HepG2 (cell line): ENCODE data around the gene NOS1. TPM values are rescaled to one million over a fixed set of nuclear protein-coding genes. Genes with fewer than 3 reads are reported as not detected.

Experiments
- ATAC-seq: fragments of 200-7000 bp; cut with Tn5 transposase; 3 replicates; pipeline ENCODE4 v1.9.1; 2020; ENCODE audit warnings: mild to moderate bottlenecking, moderate library complexity
- BruUV-seq: library from RNA; stranded (reverse); fragments of 400-500 nt; replicated peaks from 2 replicates; lab custom pipeline; 2021; lab: Mats Ljungman, UMichigan
- CTCF ChIA-PET: fragments of 300-600 bp; formaldehyde crosslinking; extraction: SDS; loops from one replicate; lab custom pipeline; 2021; ENCODE audit warnings: low total read pairs, inconsistent platforms, low intra/inter-chr PET ratio; lab: Yijun Ruan, JAX
- POLR2A ChIA-PET: fragments of 350-600 bp; sonication (Branson Sonifier 250); formaldehyde crosslinking; loops from one replicate; lab custom pipeline; 2020; ENCODE audit warnings: antibody characterized with exemption, inconsistent platforms; lab: Yijun Ruan, JAX
- DNase-seq: peaks from one replicate; pipeline ENCODE4 v3.0.0-alpha.2; 2015; ENCODE audit warnings: low spot score
- FAIRE-seq: peaks from 3 replicates; lab custom pipeline; 2011; peaks lifted over from hg19 to GRCh38; lab: Jason Lieb, UNC
- H2AFZ ChIP-seq: one replicate; pipeline ENCODE4 v1.6.1; 2011; ENCODE audit warnings: low read length, inconsistent platforms
- H3K27ac ChIP-seq: fragments of 300-600 bp; 3 replicates; pipeline ENCODE4 v1.8.0; 2011; ENCODE audit warnings: mixed run types, mild to moderate bottlenecking, mixed read lengths, low read length, inconsistent platforms; ENCODE audit not compliant: insufficient read depth; ENCODE audit errors: extremely low read length
- H3K27me3 ChIP-seq, 2 experiments: fragments of 200-600 bp in 1 of 2; 2 replicates in 1 of 2; 3 replicates in 1 of 2; pipeline versions ENCODE4 v1.6.0 to v1.8.0; 2011; ENCODE audit warnings: low read length in 2 of 2, mild to moderate bottlenecking in 2 of 2, moderate library complexity in 2 of 2, inconsistent platforms in 1 of 2; ENCODE audit not compliant: insufficient read depth in 2 of 2, control insufficient read depth in 1 of 2
- H3K36me3 ChIP-seq, 2 experiments: fragments of 200-600 bp in 1 of 2; replicated peaks in 1 of 2; 2 replicates in 1 of 2; 3 replicates in 1 of 2; pipeline versions ENCODE4 v1.5.1 to v1.8.0; 2011; ENCODE audit warnings: low read length in 2 of 2, inconsistent platforms in 1 of 2; ENCODE audit not compliant: insufficient read depth in 2 of 2, control insufficient read depth in 1 of 2
- H3K4me1 ChIP-seq: 2 replicates; pipeline ENCODE4 v1.5.1; 2012; ENCODE audit warnings: low read length, inconsistent platforms; ENCODE audit not compliant: insufficient read depth
- H3K4me2 ChIP-seq: 2 replicates; pipeline ENCODE4 v1.6.0; 2011; ENCODE audit warnings: low read depth, low read length, inconsistent platforms
- H3K4me3 ChIP-seq, 3 experiments: fragments of 200-600 bp in 1 of 3; sonication (generic), shearing (Covaris generic) in 1 of 3; replicated peaks in 1 of 3; 2 replicates each; pipeline ENCODE4 v1.5.1; 2011 to 2016; ENCODE audit warnings: low read length in 3 of 3, inconsistent platforms in 2 of 3, low read depth in 2 of 3, mild to moderate bottlenecking in 2 of 3, control low read depth in 1 of 3, mixed read lengths in 1 of 3; ENCODE audit not compliant: insufficient read depth in 1 of 3
- H3K79me2 ChIP-seq: one replicate; pipeline ENCODE4 v1.6.1; 2011; ENCODE audit warnings: low read length, inconsistent platforms; ENCODE audit not compliant: insufficient read depth
- H3K9ac ChIP-seq: 2 replicates; pipeline ENCODE4 v1.6.0; 2011; ENCODE audit warnings: mild to moderate bottlenecking, low read depth, low read length, inconsistent platforms; ENCODE audit not compliant: insufficient read depth
- H3K9me3 ChIP-seq: 2 replicates; pipeline ENCODE4 v1.5.1; 2012; ENCODE audit warnings: mild to moderate bottlenecking, low read length
- H4K20me1 ChIP-seq: 2 replicates; pipeline ENCODE4 v1.6.0; 2011; ENCODE audit warnings: inconsistent platforms, mild to moderate bottlenecking, low read length, moderate library complexity; ENCODE audit not compliant: insufficient read depth
- GTF2F1 ChIP-seq: fragments of 150-350 bp; IDR thresholded peaks from 2 replicates; pipeline ENCODE4 v1.6.1; 2014; ENCODE audit warnings: low read length
- KDM2A ChIP-seq: sonication (generic); formaldehyde crosslinking; IDR thresholded peaks from 2 replicates; pipeline ENCODE4 v1.4.0; 2020; ENCODE audit warnings: low read depth, missing genetic modification reagents, borderline replicate concordance
- KLF9 ChIP-seq: IDR thresholded peaks from 2 replicates; pipeline ENCODE4 v1.6.1; 2016; ENCODE audit warnings: low read depth
- NR1H2 ChIP-seq: sonication (generic); formaldehyde crosslinking; IDR thresholded peaks from 2 replicates; pipeline ENCODE4 v1.8.1; 2022; ENCODE audit warnings: low read depth, missing genetic modification reagents, borderline replicate concordance
- RAD51 ChIP-seq: fragments of 450-650 bp; IDR thresholded peaks from 2 replicates; pipeline ENCODE4 v1.6.1; 2016; ENCODE audit warnings: borderline replicate concordance
- SALL2 ChIP-seq: sonication (generic); formaldehyde crosslinking; IDR thresholded peaks from 2 replicates; pipeline ENCODE4 v1.8.1; 2023; ENCODE audit warnings: mild to moderate bottlenecking, missing genetic modification reagents, inconsistent platforms
- ZNF136 ChIP-seq: sonication (generic); formaldehyde crosslinking; IDR thresholded peaks from 2 replicates; pipeline ENCODE4 v1.8.1; 2022; ENCODE audit warnings: low read depth, mild to moderate bottlenecking, moderate library complexity, missing genetic modification reagents
- ZNF253 ChIP-seq: sonication (generic); formaldehyde crosslinking; IDR thresholded peaks from 2 replicates; pipeline ENCODE4 v1.8.0; 2022; ENCODE audit warnings: mild to moderate bottlenecking, missing genetic modification reagents, borderline replicate concordance
- ZNF34 ChIP-seq: sonication (generic); formaldehyde crosslinking; IDR thresholded peaks from 2 replicates; pipeline ENCODE4 v1.4.0; 2020; ENCODE audit warnings: mild to moderate bottlenecking, missing genetic modification reagents, borderline replicate concordance
- ZNF720 ChIP-seq: sonication (generic); formaldehyde crosslinking; IDR thresholded peaks from 2 replicates; pipeline ENCODE4 v1.4.0; 2020; ENCODE audit warnings: missing genetic modification reagents
- whole genome bisulfite sequencing: methylation state at CpG from one replicate; pipeline ENCODE4 v1.1.6; 2017; ENCODE audit warnings: low lambda C conversion rate; 5-methylcytosine and 5-hydroxymethylcytosine counted together
- in situ Hi-C: cut with HindIII; loops from 2 replicates; pipeline ENCODE4 v1.10.0; 2017; ENCODE audit warnings: low pct_unique_long_range_greater_than_20kb; ENCODE audit not compliant: extremely low pct_ligation_motif_present
- intact Hi-C: fragments of 100-400 bp; cut with micrococcal nuclease; formaldehyde crosslinking; loops from one replicate; pipeline ENCODE4 v1.10.0; 2022; ENCODE audit not compliant: unreplicated experiment
- polyA plus RNA-seq, 8 experiments: library from polyadenylated mRNA; depleted of rRNA in 3 of 8; stranded (reverse) in 7 of 8; unstranded in 1 of 8; fragments of >200 nt; fragmentation: Illumina TruSeq in 4 of 8; extraction: Trizol in 4 of 8; gene quantifications; 2 replicates each; pipeline versions ENCODE4 v1.2.1 to v1.2.3, GENCODE V29; 2011 to 2016; ENCODE audit warnings: low read depth in 4 of 8, missing spikeins in 1 of 8, mixed read lengths in 1 of 8; ENCODE audit not compliant: insufficient read depth in 1 of 8
- total RNA-seq, 5 experiments: library from RNA; depleted of rRNA; stranded (reverse); fragments of >200 nt; fragmentation: Illumina TruSeq; extraction: Trizol; gene quantifications; 2 replicates each; pipeline ENCODE4 v1.2.3, GENCODE V29; 2016; ENCODE audit warnings: low read depth in 1 of 5
- TF ChIP-seq, protein P1 (sequence below): IDR thresholded peaks from 2 replicates; pipeline ENCODE4 v1.6.1; 2016; ENCODE audit warnings: missing genetic modification reagents, missing compliant biosample characterization

The NOS1 gene
- total and polyA plus RNA-seq, 2 of the 13 experiments (the other 11 are each of a cell fraction or from before 2014, with no cell fraction given), result not detected

DNA sequence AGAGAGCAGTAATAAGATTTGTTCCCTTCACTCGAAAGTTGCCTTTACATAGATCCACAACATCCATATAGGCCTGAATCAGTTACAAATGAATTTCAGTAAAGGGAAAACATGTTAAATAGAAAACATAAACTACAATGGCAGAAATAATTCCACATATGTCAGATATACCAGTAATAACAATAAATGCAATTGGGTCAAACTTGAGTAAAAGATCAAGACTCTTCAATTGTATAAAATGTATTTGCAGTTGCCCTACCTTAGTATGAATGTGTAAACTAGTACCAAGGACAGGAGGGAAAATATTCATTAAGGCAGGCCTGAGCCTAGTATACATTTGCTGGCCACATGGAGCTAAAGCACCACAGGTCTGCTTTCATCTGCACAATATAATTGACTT, 17.6 kb downstream of the NOS1 start:
- Histone ChIP-seq H3K4me2 (no peak overlapping the region), H3K9me3 (no peaks in the 10 kb centered on the region), H2AFZ (no peak overlapping the region), H3K4me3 (no peak overlapping the region), H3K36me3 (no peaks in the 10 kb centered on the region), H3K4me1 (no peaks in the 10 kb centered on the region), H4K20me1 (no peaks in the 10 kb centered on the region), H3K27me3 (peaks cover 0 to 8% of the 10 kb centered on the region in 2 experiments; a peak in 3 of 5 replicates), H3K79me2 (no peaks in the 10 kb centered on the region), H3K9ac (no peak overlapping the region), H3K27ac (no peak overlapping the region)
- POLR2A ChIA-PET, result no interaction called here
- TF ChIP-seq RAD51, result no peak
- TF ChIP-seq KDM2A (CRISPR knock-in tag), result no peak
- TF ChIP-seq ZNF34 (CRISPR knock-in tag), result no peak
- TF ChIP-seq ZNF253, result no peak
- TF ChIP-seq, protein P1, sequence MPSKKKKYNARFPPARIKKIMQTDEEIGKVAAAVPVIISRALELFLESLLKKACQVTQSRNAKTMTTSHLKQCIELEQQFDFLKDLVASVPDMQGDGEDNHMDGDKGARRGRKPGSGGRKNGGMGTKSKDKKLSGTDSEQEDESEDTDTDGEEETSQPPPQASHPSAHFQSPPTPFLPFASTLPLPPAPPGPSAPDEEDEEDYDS, result no peak
- TF ChIP-seq ZNF136 (CRISPR knock-in tag), result no peak
- TF ChIP-seq ZNF720, result no peak
- TF ChIP-seq GTF2F1, result no peak
- DNase-seq, result no peak
- WGBS, result 0% methylated on average over 1 of the region's 1 CpG
- intact Hi-C loops (no loop called here), in situ Hi-C loops (no loop called here)
- BruUV-seq, result no TSS peak
- CTCF ChIA-PET, result no interaction called here
- FAIRE-seq, result no peak
- ATAC-seq, result no peak

- DNase-seq, result no peak
- in situ Hi-C loops, result no loop called here
- Histone ChIP-seq H3K9ac (no peak overlapping the region), H3K27me3 (peaks cover 0 to 8% of the 10 kb centered on the region in 2 experiments; a peak in 2 of 5 replicates), H3K4me3 (no peak overlapping the region)
- WGBS, result 11% methylated on average over 4 of the region's 4 CpGs
- no peak for TF ChIP-seq SALL2
- TF ChIP-seq KLF9, result no peak
- TF ChIP-seq NR1H2 (CRISPR knock-in tag), result no peak
- TF ChIP-seq, all 625 proteins: peak for 0
- no peak overlapping the region for H3K4me2 ChIP-seq
- no TSS peak for BruUV-seq
- intact Hi-C loops, result no loop called here
- FAIRE-seq (no peak), ATAC-seq (no peak)
- no peak overlapping the region for H3K27ac ChIP-seq
- H3K79me2 ChIP-seq, result no peaks in the 10 kb centered on the region
- no peak overlapping the region for H2AFZ ChIP-seq
- no peaks in the 10 kb centered on the region for H3K36me3 ChIP-seq
- no peaks in the 10 kb centered on the region for H3K9me3 ChIP-seq
- ChIA-PET POLR2A (no interaction called here), CTCF (no interaction called here)
- H3K4me1 ChIP-seq, result no peaks in the 10 kb centered on the region
- no peaks in the 10 kb centered on the region for H4K20me1 ChIP-seq
These were observed 18.1 kb downstream of the NOS1 start for GRCh38 chr12:117343296-117343695.
